Stimulated activated CD8-positive, alpha-beta memory T cell treated with anti-CD3 and anti-CD28 coated beads, Interleukin-15, amount 100 ng/mL, for 24 hours (primary cell): ENCODE results near the gene RASA2.
"Not testable (repeated sequence)": the region's sequence is repeated elsewhere in the genome, so short reads cannot be mapped to it uniquely, and the experiment has no call there.

Experiments
- DNase-seq: peaks from one replicate; pipeline ENCODE4 v3.0.0-alpha.2; 2020; ENCODE audit warnings: low read depth

RASA2 gene

DNA sequence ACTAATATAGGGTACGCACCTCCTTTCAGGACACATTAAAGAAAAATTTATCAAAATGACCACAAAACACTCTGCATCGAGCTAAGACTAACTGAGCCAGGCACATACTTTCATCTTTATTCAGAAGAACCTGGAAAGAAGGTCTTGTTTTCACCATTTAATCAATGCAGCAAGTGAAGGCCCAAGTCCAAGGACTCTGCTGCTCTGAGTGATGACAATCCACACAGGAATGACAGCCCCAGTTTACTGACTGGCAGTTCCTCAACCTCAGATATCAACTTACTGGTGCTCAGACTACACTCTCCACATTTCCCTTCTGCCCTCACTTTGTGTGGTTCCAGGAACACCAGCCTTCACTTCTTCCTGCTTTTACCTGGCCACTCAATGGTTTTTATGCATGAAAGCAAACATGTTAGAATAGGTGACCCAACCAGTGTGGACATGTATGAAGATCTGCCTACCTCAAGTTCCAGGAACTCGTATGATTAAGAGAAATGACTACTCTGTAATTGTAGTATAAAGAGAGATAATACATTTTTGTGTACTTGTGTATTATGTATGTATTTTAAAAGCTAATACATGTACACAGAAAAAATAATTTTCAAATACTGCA lies 29.1 kb upstream of the RASA2 start:
- no peak for DNase-seq

DNA sequence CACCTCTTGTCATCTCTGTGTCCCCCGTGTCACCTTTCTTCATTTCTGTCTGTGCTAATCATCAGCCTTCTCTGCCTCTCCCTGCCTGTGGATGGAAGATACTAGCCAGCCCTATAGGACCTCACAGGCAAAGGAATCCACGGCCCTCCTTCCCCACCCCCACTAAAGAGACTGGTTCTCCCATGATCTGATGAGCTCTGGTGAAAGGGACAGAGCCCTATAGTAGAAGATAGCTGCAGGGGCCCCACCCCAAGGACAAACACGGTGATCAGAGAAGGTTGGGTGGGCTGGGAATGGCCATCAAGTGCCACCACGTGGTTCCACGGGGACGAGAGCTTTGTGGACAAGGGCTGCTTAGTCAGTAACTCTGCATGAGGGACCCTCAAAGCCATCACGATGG lies 27.8 kb upstream of the RASA2 start:
- DNase-seq = no peak

DNA sequence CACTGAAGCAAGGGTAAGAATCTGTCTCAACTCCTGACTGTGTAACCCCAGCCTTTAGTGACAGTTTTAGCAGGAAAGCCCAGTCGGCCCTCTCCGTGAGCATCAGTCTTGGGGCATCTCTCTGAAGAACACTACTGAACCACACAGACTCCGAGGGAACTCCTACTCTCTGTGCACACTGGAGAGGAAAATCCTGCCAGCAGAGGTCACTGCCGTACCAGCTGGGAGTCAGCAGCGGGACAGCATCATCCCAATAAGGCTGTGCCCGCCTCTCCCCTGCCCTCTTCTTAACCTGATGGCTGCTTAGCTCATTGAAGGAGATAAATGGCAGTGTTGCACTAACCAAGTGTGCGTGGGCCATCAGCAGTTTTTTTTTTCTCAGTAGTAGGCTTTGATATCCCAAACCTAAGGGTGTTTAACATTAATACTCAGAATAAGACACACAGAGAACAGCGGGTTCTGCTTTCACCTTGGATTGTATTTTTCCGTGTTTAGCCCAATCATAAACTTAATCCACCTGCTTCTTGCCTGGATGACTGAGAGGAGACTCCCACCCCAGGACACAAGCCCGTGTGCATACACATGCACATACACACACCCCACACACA lies 26.6 kb upstream of the RASA2 start:
- peak; percentile 62 for DNase-seq

DNA sequence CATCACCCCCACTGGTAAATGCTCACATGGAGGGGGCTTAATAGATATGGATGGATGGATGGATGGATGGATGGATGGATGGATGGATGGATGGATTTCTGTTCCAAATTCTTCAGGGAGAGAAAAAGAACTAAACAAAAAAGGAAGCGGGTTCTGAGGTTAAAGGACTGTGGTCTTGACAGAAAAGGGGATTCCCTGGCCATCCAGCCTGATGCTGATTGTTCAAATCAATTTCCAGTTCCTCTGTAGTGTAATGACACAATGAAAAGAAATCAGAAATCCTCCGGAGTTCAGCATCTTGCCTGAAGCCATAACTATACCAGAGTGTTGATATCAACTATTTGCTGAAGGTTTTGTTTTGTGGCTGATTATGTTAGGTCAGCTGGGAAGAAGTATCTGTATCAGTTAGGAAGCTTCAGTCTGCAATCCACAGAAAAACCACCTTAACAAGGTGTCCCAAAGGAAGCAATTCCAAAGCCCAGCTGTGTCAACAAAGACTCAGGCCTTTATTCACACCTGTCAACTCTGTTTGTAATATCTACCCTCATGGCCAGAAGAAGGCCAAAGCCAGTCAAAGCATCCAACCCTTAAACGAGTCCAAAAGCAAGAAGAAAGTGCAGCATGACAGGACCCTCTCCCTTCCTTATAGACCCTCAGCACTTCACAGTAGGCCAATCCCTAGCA lies 24.5 kb upstream of the RASA2 start:
- DNase-seq = no peak

DNA sequence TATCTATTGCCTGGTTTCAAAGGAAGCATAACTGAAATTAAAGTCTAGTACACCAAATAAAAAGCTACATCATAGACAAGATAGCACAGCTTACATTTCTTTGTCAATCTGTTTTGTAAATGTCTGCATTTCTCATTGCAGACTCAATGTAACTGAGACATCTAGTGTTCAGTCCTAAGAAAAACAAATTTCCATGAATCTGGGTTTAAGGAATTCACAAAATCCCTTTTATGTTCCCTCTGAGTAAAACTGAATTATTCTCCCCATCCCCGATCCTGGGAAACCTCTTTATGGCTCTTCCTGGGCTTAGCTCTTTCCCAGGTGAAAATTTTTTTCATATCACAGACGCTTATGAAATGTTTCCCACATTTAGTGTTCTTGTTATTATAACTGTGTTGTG lies 21.6 kb upstream of the RASA2 start:
- no peak for DNase-seq

DNA sequence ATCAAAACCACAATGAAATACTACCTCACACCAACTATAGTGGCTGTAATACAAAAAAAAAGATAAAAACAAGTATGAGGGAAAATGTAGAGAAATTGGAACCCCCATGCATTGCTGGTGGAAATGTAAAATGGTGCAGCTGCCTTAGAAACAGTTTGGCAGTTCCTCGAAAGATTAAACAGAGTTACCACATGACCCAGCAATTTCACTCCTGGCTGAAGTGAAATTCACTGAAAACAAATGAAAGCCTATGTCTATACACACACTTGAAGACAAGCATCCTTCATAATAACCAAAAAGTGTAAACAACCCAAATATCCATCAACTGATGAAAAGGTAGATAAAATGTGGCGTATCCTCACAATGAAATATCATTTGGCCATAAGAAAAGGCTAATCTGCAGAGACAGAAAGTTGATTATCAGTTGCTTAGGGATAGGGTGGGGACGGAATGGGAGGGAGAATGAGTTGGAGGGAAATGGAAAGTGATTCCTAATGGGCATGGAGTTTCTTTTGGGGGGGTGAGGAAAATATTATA lies 20.1 kb upstream of the RASA2 start:
- no peak for DNase-seq

DNA sequence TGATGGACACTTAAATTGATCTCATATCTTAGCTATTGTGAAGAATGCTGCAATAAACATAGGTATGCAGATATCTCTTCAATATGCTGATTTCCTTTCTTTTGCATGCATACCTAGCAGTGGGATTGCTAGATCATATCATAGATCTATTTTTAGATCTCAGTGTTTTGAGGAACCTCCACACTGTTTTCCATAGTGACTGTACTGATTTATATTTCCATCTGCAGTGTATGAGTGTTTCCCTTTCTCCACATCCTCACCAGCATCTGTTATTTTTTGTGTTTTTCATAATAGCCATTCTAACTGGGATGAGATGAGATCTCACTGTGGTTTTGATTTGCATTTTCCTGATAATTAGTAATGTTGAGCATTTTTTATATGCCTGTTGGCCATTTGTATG lies 17.1 kb upstream of the RASA2 start:
- no peak for DNase-seq

DNA sequence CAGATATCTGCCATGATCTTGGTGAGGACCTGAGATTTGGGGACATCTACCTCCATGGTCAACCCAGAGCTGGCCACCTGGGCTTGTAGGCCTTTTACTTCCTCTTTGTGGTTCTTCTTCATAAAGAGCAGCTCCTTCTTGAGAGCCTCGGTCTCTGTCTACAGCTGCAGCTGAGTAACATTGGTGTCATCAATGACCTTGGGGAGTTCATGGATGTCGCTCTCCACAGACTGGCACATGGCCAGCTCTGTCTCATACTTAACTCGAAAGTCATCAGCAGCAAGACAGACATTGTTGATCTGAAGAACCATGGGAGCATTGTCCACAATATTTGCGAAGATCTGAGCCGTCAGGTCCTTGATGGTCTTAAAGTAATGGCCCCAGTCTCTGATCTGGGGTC lies 15.7 kb upstream of the RASA2 start:
- no peak for DNase-seq

DNA sequence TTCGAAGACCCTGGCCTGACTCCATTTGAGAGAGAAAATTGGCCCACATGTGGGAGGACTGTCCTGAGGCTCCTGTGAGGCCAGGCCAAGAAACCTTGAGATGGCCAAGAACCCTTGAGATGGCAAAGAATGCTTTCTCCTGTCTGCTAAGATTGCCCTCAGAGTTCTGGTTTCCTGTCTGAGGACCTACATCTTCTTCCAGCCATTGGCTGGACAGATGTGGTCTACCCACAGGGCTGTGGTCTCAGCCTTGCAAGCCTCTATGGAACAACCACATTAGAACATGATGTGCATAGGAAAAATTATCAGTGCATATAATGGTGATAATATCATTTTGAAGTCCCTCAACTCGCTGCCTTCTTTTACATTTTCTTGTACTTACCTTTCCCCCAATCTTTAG lies 10.8 kb upstream of the RASA2 start:
- no peak for DNase-seq

DNA sequence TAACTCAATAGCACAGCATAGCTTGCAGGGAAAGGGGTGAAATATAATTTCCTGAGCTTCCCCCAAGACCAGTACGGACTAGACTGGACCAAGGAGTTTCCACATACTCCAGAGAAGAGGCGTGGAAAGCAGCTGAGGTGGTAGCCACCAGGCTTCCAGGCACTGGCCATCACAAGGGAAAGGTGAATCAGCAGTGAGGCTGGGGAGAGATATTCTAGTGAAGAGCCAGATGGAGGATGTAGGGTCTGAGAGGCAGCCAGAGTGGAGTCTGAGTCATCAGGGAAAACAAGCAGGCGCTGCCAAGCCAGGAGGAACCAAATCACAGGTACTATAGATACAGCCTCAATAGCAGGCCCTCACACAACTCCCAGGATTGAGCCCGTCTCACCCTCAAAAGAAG lies 9.6 kb upstream of the RASA2 start:
- DNase-seq = no peak

DNA sequence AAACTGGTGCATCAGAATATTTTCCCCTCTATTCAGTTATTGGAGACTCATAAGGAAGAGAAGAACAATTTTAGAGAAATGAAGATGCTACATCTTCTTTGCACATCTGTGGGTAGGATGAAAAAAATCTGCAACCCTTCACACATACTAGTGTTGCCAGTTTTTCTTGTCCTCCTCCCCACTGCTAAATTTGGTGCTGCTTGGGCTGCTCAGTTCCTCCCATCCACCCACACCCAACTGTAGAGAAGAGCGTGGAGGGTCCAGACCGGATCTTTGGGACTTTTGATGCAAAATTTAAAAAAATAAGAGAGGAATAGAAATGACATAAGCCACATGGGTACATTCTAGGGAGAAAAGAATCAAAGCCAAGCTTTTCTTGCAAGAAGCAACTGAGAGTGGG lies 8.7 kb upstream of the RASA2 start:
- no peak for DNase-seq

DNA sequence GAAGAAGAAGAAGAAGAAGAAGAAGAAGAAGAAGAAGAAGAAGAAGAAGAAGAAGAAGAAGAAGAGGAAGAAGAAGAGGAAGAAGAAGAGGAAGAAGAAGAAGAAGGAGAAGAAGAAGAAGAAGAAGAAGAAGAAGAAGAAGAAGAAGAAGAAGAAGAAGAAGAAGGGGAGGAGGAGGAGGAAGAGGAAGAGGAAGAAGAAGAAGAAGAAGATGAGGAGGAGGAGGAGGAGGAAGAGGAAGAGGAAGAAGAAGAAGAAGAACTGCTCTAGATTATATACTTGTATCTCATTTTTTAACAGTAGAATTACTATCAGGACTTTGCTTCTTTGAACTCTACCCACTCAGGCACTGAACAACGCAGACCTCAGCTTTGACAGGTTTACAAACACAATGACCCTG lies 8.0 kb upstream of the RASA2 start:
- not testable (repeated sequence) for DNase-seq

DNA sequence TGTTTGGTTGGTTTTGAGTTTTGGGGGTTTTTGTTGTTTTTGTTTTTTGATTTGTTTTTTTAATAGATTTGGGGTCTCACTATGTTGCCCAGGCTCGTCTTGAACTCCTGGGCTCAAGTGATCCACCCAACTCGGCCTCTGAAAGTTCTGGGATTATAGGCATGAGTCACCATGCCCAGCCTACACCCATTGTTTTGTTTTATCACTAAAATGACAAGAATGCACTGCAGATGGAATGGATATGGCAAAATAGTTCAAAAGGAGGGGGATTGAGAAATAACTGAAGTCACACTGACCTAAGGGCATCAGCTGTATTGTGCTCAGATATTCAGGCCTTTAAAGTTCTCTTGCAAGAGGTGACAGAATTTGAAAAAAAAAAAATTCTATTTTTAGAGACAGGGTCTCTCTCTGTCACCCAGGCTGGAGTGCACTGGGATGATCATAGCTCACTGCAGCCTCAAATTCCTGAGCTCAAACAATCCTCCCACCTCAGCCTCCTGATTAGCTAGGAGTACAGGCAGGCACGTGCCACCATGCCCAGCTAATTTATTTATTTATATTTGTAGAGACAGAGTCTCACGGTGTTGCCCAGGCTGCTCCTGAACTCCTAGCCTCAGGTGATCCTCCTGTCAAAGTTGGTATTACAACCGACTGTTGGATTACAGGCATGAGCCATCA lies 4.4 kb upstream of the RASA2 start:
- DNase-seq = no peak

DNA sequence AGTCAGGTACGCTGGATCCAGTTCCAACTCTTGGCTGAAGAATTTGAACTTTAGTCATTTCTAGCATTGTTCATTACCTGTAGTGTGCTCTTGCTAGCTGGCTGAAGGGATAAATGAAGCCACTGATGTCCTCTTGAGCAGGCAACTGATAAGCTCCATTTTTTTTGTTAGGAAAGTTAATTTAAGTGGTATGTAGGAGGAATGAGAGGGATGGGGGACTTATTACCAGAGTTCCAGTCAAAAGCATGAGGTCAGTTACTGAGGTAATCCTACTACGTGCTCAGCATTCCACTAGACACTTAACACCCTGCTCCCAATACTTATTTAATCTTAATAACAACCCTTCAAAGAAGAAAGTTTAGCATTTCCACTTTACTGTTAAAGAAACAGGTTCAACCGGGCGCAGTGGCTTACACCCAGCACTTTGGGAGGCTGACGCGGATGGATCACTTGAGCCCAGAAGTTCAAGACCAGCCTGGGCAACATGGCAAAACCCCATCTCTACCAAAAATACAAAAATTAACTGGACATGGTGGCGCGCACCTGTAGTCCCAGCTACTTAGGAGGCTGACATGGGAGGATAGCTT lies 2.0 kb upstream of the RASA2 start:
- no peak for DNase-seq

DNA sequence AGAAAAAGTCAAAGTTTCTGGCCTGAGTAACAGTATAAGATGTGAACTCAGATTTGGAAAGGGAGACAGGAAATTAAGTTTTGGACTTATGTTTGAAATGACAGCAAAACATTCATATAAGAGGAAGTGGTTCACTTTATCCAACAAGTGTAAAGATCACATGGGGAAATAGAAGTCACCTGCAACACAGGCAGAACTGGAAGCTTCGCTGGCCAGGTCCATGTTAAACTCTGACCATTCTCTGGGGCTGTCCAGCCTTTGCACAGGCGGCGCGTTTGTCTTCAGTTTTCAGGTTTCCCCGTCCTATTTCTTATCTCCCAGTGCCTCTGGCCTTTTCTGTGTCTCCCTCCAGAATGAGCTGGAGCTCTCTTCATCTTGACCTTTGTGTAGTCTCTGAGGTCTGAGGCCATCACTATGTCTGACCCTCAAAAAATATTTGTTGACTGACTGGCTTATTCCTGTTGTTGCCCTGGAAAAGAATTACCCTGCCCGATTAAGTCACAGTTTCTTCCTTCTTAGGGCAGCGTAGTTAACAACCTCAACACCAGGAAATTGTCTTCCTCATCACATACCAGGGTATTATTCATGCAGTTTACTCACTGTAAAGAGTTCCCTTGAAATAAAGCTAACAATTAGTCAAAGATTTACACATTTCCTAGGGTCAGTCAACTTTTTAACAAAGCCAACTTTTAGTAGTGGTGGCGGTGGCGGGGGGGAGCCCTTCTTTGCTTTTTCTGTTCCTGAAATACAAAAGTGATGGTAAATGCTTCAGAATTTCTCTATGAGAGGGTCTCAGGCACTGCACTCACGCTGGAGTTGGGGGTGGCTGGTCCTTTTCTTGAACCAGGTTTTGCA lies 959 bp upstream of the RASA2 start:
- no peak for DNase-seq

DNA sequence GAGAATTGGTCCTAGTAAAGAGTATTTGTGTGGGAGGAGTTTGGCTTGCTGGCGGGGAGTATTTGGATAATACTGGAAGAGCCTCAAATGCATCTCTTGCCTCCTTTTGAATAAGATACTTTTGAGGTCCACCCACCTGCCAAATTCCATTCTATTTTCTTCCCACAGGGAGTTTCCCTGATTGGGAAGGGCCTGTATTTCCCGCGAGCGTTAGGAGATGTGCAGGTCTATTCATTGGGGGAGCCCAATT lies 406 bp upstream of the RASA2 start:
- no peak for DNase-seq

DNA sequence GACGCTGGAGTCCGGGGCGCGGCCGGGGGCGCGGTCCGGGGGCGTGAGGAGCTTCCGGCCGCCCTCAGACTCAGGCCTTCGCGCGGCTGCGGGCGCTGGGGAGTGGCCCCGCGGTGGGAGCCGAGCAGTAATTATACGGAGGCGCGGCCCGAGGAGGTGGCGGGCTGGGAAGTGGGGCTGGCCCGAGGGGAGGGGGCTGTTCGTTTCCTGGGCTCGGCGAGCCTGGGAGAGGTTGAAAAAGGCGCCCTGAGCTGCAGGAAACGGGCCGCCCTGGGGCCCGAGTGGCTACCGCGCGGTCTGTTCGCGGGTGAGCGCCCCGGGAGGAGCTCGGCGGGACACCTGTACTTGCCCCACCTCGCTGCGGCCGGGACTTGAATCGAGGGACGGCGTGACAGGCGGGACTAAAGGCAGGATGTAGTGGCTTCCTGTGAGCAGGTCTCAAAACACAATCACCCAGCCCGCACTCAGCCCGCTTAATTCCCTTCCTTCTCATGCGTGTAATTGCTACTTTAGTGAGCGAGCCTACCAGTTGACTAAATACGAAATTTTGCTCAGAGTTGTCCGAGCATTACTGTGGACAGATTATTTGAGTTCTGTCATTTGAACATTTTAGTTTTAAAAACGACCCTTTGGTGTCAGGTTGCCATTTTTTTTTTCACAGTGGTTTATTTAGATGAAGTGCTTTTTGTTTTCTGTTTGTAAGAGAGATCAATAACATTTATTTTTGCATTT lies 860 bp downstream of the RASA2 start:
- peak; percentile 42 for DNase-seq

DNA sequence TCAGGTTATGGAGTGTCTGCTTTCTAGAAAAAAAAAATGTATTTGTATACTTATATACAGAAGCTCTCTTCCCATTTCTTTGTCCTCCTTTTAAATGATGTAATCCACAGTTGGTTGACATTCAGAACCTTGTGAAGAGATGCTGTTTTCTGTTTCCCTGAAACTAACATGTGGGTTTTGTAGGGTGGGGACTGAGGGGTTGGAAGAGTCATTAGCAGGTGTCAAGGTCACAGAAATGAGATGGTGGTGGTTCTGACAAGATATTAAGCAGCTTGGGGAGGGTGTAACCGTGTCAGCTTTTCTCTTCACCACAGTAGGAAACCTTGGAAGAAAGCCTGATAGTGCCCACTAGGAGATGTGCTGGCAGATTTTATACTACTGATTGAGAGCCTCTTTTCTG lies 2.4 kb downstream of the RASA2 start:
- no peak for DNase-seq

DNA sequence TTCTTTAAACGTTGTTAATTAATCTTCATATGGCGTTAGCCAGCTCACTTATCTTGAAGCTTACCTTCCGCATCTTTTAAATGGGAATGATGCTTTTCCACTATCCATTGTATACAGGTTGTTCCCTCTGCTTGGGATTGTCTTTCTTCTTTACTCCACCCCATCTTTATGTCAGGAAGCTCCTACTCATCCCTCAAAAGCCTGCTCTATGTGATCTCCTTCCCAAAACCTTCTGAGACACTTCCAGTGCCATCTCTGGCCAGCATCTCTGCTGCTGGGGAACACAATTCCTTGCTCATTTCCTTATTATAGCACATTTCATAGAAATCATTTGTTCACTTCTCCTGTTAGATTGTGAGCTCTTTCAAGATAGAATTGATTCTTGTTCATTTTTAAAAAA lies 4.3 kb downstream of the RASA2 start:
- no peak for DNase-seq

DNA sequence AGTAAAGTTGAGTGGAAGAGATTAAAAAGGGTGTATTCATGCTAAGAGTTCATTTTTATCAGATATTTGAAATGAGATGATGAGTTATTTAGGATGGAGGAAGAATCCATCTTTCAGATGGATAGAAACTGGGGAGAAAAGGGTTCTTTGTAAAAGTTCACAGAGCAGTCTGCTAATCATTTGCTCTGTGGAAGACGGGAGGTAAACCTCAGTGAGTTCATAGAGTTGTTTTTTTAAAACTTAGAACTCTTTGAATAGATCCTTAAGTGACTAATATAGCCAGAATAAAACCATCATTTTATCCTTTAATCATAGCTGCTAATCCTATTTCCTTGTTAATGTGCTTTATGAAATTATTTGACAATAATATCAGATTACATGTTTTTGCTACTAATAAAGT lies 5.1 kb downstream of the RASA2 start:
- no peak for DNase-seq

DNA sequence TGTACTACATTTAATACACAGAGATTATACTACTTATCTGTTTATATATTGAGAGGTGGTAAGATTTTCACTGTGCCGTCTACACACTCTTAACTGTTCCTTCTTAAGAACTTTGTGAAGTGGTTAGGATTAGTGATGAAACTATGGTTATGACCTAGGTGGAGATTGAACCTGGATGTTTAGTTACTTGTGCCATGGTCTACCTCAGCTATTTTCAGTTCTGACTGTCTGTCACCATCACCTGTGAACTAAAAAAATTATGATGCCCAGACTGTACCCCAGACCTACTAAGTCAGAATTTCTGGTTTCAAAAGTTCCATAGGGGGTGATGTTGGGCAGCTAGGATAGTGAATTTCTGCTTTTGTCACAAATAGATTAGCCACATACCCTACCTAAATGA lies 6.4 kb downstream of the RASA2 start:
- DNase-seq = no peak
